CD8-positive, alpha-beta memory T cell (primary cell): ENCODE results near the gene NXT1. TPM values are rescaled to one million over a fixed set of nuclear protein-coding genes. Genes with fewer than 3 reads are reported as not detected.
"Not testable (repeated sequence)": the region's sequence is repeated elsewhere in the genome, so short reads cannot be mapped to it uniquely, and the experiment has no call there.

Source experiments
- CTCF ChIA-PET: fragments of 350-600 bp; sonication (Branson Sonifier 250); formaldehyde crosslinking; loops from one replicate; lab custom pipeline; 2021; ENCODE audit warnings: antibody characterized with exemption; lab: Charles Lee
- POLR2A ChIA-PET: fragments of 350-600 bp; sonication (Branson Sonifier 250); formaldehyde crosslinking; loops from one replicate; lab custom pipeline; 2021; ENCODE audit warnings: antibody characterized with exemption; lab: Charles Lee
- DNase-seq, 5 donors: peaks; one replicate each; pipeline versions ENCODE4 v3.0.0 to v3.0.0-alpha.2; 2020 to 2022; ENCODE audit warnings: mixed read lengths in 1 of 5
- H3K27ac ChIP-seq: one replicate; pipeline ENCODE4 v1.7.0; 2013; ENCODE audit warnings: low read depth, mild to moderate bottlenecking, low read length, moderate library complexity
- H3K27me3 ChIP-seq: 2 replicates; pipeline ENCODE4 v1.7.0; 2013; ENCODE audit warnings: low read length, mild to moderate bottlenecking; ENCODE audit not compliant: insufficient read depth, poor library complexity, severe bottlenecking
- H3K36me3 ChIP-seq: 2 replicates; pipeline ENCODE4 v1.7.0; 2013; ENCODE audit warnings: mild to moderate bottlenecking, low read length, moderate library complexity; ENCODE audit not compliant: insufficient read depth
- H3K4me1 ChIP-seq: 2 replicates; pipeline ENCODE4 v1.7.0; 2013; ENCODE audit warnings: mild to moderate bottlenecking, low read length, moderate library complexity; ENCODE audit not compliant: insufficient read depth
- H3K4me3 ChIP-seq: 2 replicates; pipeline ENCODE4 v1.7.0; 2013; ENCODE audit warnings: mild to moderate bottlenecking, low read length
- H3K9me3 ChIP-seq: 2 replicates; pipeline ENCODE4 v1.7.0; 2013; ENCODE audit warnings: mild to moderate bottlenecking, low read length
- H3K27ac Mint-ChIP-seq, 8 donors: one replicate each; pipeline ENCODE4 v1.8.0; 2020 to 2021; ENCODE audit warnings: mixed read lengths in 8 of 8, mild to moderate bottlenecking in 6 of 8, inconsistent platforms in 3 of 8, moderate library complexity in 3 of 8
- H3K27me3 Mint-ChIP-seq, 2 donors: one replicate each; pipeline ENCODE4 v1.8.0; 2020 to 2021; ENCODE audit warnings: mixed read lengths in 2 of 2, mild to moderate bottlenecking in 1 of 2, moderate library complexity in 1 of 2
- H3K36me3 Mint-ChIP-seq, 3 donors: one replicate each; pipeline ENCODE4 v1.8.0; 2020 to 2021; ENCODE audit warnings: mixed read lengths in 3 of 3, inconsistent platforms in 1 of 3, mild to moderate bottlenecking in 1 of 3
- H3K4me1 Mint-ChIP-seq, 3 donors: one replicate each; pipeline ENCODE4 v1.8.0; 2020 to 2021; ENCODE audit warnings: mixed read lengths in 3 of 3, inconsistent platforms in 1 of 3, mild to moderate bottlenecking in 1 of 3
- H3K4me3 Mint-ChIP-seq, 7 donors: one replicate each; pipeline ENCODE4 v1.8.0; 2020 to 2021; ENCODE audit warnings: mixed read lengths in 7 of 7, mild to moderate bottlenecking in 6 of 7, moderate library complexity in 4 of 7, inconsistent platforms in 2 of 7
- H3K9me3 Mint-ChIP-seq, 5 donors: one replicate each; pipeline ENCODE4 v1.8.0; 2020 to 2022; ENCODE audit warnings: mixed read lengths in 5 of 5, mild to moderate bottlenecking in 3 of 5, moderate library complexity in 2 of 5, inconsistent platforms in 1 of 5
- polyA plus RNA-seq: library from polyadenylated mRNA; unstranded; fragments of 300-500 nt; fragmentation: Illumina TruSeq; gene quantifications from one replicate; pipeline ENCODE4 v1.2.3, GENCODE V29; 2021
- total RNA-seq, 2 experiments: library from RNA; stranded (reverse); gene quantifications; one replicate each; pipeline ENCODE4 v1.2.3, GENCODE V29; 2021

NXT1 gene
- total and polyA plus RNA-seq, 3 experiments from 2014 or later, result 48.9 to 65.0 (median 52.9) TPM

- no peaks in the 10 kb centered on the region for H3K36me3 Mint-ChIP-seq
- H3K27me3 Mint-ChIP-seq, result peaks cover 4 to 11% of the 10 kb centered on the region in 2 donors
- Histone ChIP-seq H3K4me1 (no peaks in the 10 kb centered on the region), H3K27me3 (no peaks in the 10 kb centered on the region), H3K27ac (no peak overlapping the region), H3K36me3 (no peaks in the 10 kb centered on the region), H3K4me3 (no peak overlapping the region), H3K9me3 (no peaks in the 10 kb centered on the region)
- H3K9me3 Mint-ChIP-seq, result no peaks in the 10 kb centered on the region
- H3K27ac Mint-ChIP-seq, result no peak overlapping the region
- CTCF ChIA-PET, result no interaction called here
- H3K4me1 Mint-ChIP-seq, result no peaks in the 10 kb centered on the region
- H3K4me3 Mint-ChIP-seq, result no peak overlapping the region
- DNase-seq, result no peak
- POLR2A ChIA-PET, result no interaction called here
Measured at GRCh38 chr20:23343590-23343989, 7.0 kb upstream of the NXT1 start.

- Histone ChIP-seq H3K36me3 (no peaks in the 10 kb centered on the region), H3K9me3 (no peaks in the 10 kb centered on the region), H3K4me1 (peaks cover 6% of the 10 kb centered on the region), H3K4me3 (no peak overlapping the region), H3K27me3 (no peaks in the 10 kb centered on the region), H3K27ac (no peak overlapping the region)
- H3K27me3 Mint-ChIP-seq, result peaks cover under 1 to 9% of the 10 kb centered on the region in 2 donors
- no peak overlapping the region for H3K27ac Mint-ChIP-seq
- POLR2A ChIA-PET, result no interaction called here
- H3K9me3 Mint-ChIP-seq, result no peaks in the 10 kb centered on the region
- H3K4me3 Mint-ChIP-seq, result no peak overlapping the region
- H3K4me1 Mint-ChIP-seq, result peaks cover 2 to 3% (median 3%) of the 10 kb centered on the region in 3 donors
- CTCF ChIA-PET, result no interaction called here
- DNase-seq, result no peak
- H3K36me3 Mint-ChIP-seq, result no peaks in the 10 kb centered on the region
Measured at GRCh38 chr20:23344336-23344735, 6.3 kb upstream of the NXT1 start.

- Mint-ChIP-seq H3K4me1 (peaks cover 7 to 9% (median 7%) of the 10 kb centered on the region in 3 donors), H3K4me3 (no peak overlapping the region), H3K27me3 (peaks cover 0 to 9% of the 10 kb centered on the region in 2 donors), H3K9me3 (no peaks in the 10 kb centered on the region), H3K36me3 (peaks cover 0 to 9% (median 0%) of the 10 kb centered on the region in 3 donors), H3K27ac (no peak overlapping the region)
- DNase-seq, result no peak
- Histone ChIP-seq H3K4me3 (no peak overlapping the region), H3K36me3 (no peaks in the 10 kb centered on the region), H3K27me3 (no peaks in the 10 kb centered on the region), H3K4me1 (peaks cover 9% of the 10 kb centered on the region), H3K27ac (no peak overlapping the region), H3K9me3 (no peaks in the 10 kb centered on the region)
- ChIA-PET CTCF (no interaction called here), POLR2A (no interaction called here)
Measured at GRCh38 chr20:23346002-23346401, 4.6 kb upstream of the NXT1 start.

- peaks cover 0 to 7% of the 10 kb centered on the region in 2 donors for H3K27me3 Mint-ChIP-seq
- peaks cover 0 to 13% (median 0%) of the 10 kb centered on the region in 3 donors for H3K36me3 Mint-ChIP-seq
- peaks cover 21% of the 10 kb centered on the region for H3K4me1 ChIP-seq
- POLR2A ChIA-PET, result no interaction called here
- H3K27ac ChIP-seq, result no peak overlapping the region
- peak overlapping the region in 7 of 8 donors; percentile 19 to 99 (median 72) for H3K27ac Mint-ChIP-seq
- no peak for DNase-seq
- peak overlapping the region in 1 of 7 donors; percentile 41 for H3K4me3 Mint-ChIP-seq
- H3K4me3 ChIP-seq, result no peak overlapping the region
- no peaks in the 10 kb centered on the region for H3K9me3 Mint-ChIP-seq
- no peaks in the 10 kb centered on the region for H3K36me3 ChIP-seq
- H3K4me1 Mint-ChIP-seq, result peaks cover 19 to 22% (median 20%) of the 10 kb centered on the region in 3 donors
- H3K27me3 ChIP-seq, result no peaks in the 10 kb centered on the region
- CTCF ChIA-PET, result no interaction called here
- H3K9me3 ChIP-seq, result no peaks in the 10 kb centered on the region
Measured at GRCh38 chr20:23347791-23348190, 2.8 kb upstream of the NXT1 start.

- H3K4me3 Mint-ChIP-seq, result peak overlapping the region in 2 of 7 donors; percentile 28 to 94
Measured at GRCh38 chr20:23348510-23348909, 2.1 kb upstream of the NXT1 start.

GRCh38 chr20:23349338-23350195 lies 1.0 kb upstream of the NXT1 start:
- H3K9me3 Mint-ChIP-seq, result no peaks in the 10 kb centered on the region
- peaks cover 0 to 23% (median 0%) of the 10 kb centered on the region in 3 donors for H3K36me3 Mint-ChIP-seq
- H3K4me3 Mint-ChIP-seq, result peak overlapping the region; percentile 94 to 99 (median 98)
- H3K9me3 ChIP-seq, result no peaks in the 10 kb centered on the region
- peak in 4 of 5 donors; percentile 71 to 87 (median 80) for DNase-seq
- H3K4me1 Mint-ChIP-seq, result peaks cover 22 to 24% (median 23%) of the 10 kb centered on the region in 3 donors
- H3K27ac Mint-ChIP-seq, result peak overlapping the region; percentile 99 to 100 (median 100)
- H3K4me3 ChIP-seq, result peak overlapping the region; percentile 98
- H3K27me3 Mint-ChIP-seq, result peaks cover 0 to 7% of the 10 kb centered on the region in 2 donors
- POLR2A ChIA-PET, result interaction anchor here (0.7 to 2.6 kb wide), 6 partner anchors 9 to 73 kb away, joined by 3 to 32 read pairs (median 15); partner anchors contain the start of genes GZF1 and NAPB
- peak overlapping the region; percentile 100 for H3K27ac ChIP-seq
- no peaks in the 10 kb centered on the region for H3K27me3 ChIP-seq
- H3K36me3 ChIP-seq, result peaks cover 8% of the 10 kb centered on the region
- CTCF ChIA-PET, result interaction anchor here (0.8 to 2.9 kb wide), 17 partner anchors 9 to 257 kb away, joined by 3 to 42 read pairs (median 5); partner anchors contain the start of genes CSTL1, GZF1 and NAPB
- peaks cover 21% of the 10 kb centered on the region for H3K4me1 ChIP-seq

More at GRCh38 chr20:23348510-23348909, 2.1 kb upstream of the NXT1 start:
- H3K27me3 Mint-ChIP-seq, H3K27me3 ChIP-seq, H3K9me3 Mint-ChIP-seq, POLR2A ChIA-PET, H3K9me3 ChIP-seq, DNase-seq, H3K36me3 ChIP-seq, H3K4me3 ChIP-seq: not testable (repeated sequence)
- Mint-ChIP-seq H3K36me3 (peaks cover 0 to 13% (median 0%) of the 10 kb centered on the region in 3 donors), H3K4me1 (peaks cover 22 to 24% (median 23%) of the 10 kb centered on the region in 3 donors), H3K27ac (peak overlapping the region; percentile 67 to 100 (median 86))
- Histone ChIP-seq H3K27ac (peak overlapping the region; percentile 100), H3K4me1 (peaks cover 21% of the 10 kb centered on the region)
- CTCF ChIA-PET, result interaction anchor here (2.0 to 2.9 kb wide), 2 partner anchors 13 to 94 kb away, joined by 6 to 12 read pairs; partner anchors contain the start of gene GZF1

GRCh38 chr20:23350904-23351838 lies 580 bp downstream of the NXT1 start:
- H3K27ac ChIP-seq, result peak overlapping the region; percentile 100
- Mint-ChIP-seq H3K27ac (peak overlapping the region; percentile 99 to 100 (median 100)), H3K36me3 (peaks cover 0 to 36% (median 0%) of the 10 kb centered on the region in 3 donors), H3K9me3 (no peaks in the 10 kb centered on the region), H3K4me1 (peaks cover 22 to 24% (median 23%) of the 10 kb centered on the region in 3 donors), H3K27me3 (peaks cover 0 to 7% of the 10 kb centered on the region in 2 donors), H3K4me3 (peak overlapping the region; percentile 94 to 99 (median 98))
- CTCF ChIA-PET, result interaction anchor here (1.4 to 2.9 kb wide), 4 partner anchors 8 to 70 kb away, joined by 7 to 42 read pairs (median 26); partner anchors contain the start of genes GZF1 and NAPB
- H3K36me3 ChIP-seq, result peaks cover 15% of the 10 kb centered on the region
- no peaks in the 10 kb centered on the region for H3K9me3 ChIP-seq
- no peaks in the 10 kb centered on the region for H3K27me3 ChIP-seq
- POLR2A ChIA-PET, result interaction anchor here (1.8 to 2.6 kb wide), 3 partner anchors 8 to 69 kb away, joined by 23 to 32 read pairs (median 30); partner anchors contain the start of genes GZF1 and NAPB
- DNase-seq, result peak; percentile 50 to 79 (median 62)
- H3K4me1 ChIP-seq, result peaks cover 21% of the 10 kb centered on the region
- H3K4me3 ChIP-seq, result peak overlapping the region; percentile 98
